MM.1S (cell line): Measurements from ENCODE around the gene CDK5RAP2.

ENCODE experiments used
- EZH2 ChIP-seq: fragments of 300-600 bp; sonication (generic); optimal IDR thresholded peaks from 2 replicates; pipeline ENCODE3; 2017; ENCODE audit warnings: low read depth, mild to moderate bottlenecking, antibody characterized with exemption, low read length, mixed read lengths
- EZH2phosphoT487 ChIP-seq: fragments of 300-600 bp; sonication (generic); IDR thresholded peaks from 2 replicates; pipeline ENCODE4 v1.6.1; 2018; ENCODE audit warnings: antibody characterized with exemption, low read length
- TF ChIP-seq, protein P1 (sequence below): fragments of 300-600 bp; sonication (generic); IDR thresholded peaks from 2 replicates; pipeline ENCODE4 v1.5.1; 2016; ENCODE audit warnings: antibody characterized with exemption, low read length, mixed read lengths

DNA sequence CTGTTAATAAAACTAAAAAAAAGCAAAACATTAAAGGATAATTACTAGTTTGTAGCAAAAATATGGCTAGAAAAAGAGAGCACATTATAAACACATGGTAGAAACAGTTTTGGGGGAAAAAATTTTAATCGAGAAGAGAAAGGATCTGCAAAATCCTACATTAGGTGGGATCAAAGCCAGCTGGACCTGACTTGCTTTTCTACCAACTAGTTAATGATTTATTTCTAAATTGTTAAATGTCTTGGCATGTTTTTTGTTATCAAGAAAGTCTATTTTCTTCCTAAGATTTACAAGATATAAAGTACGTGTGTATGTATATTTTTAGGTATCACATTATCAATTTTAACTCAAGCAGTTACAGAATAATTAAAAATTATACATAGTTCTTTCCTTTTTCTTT lies 47.1 kb upstream of the CDK5RAP2 start:
- TF ChIP-seq, protein P1, sequence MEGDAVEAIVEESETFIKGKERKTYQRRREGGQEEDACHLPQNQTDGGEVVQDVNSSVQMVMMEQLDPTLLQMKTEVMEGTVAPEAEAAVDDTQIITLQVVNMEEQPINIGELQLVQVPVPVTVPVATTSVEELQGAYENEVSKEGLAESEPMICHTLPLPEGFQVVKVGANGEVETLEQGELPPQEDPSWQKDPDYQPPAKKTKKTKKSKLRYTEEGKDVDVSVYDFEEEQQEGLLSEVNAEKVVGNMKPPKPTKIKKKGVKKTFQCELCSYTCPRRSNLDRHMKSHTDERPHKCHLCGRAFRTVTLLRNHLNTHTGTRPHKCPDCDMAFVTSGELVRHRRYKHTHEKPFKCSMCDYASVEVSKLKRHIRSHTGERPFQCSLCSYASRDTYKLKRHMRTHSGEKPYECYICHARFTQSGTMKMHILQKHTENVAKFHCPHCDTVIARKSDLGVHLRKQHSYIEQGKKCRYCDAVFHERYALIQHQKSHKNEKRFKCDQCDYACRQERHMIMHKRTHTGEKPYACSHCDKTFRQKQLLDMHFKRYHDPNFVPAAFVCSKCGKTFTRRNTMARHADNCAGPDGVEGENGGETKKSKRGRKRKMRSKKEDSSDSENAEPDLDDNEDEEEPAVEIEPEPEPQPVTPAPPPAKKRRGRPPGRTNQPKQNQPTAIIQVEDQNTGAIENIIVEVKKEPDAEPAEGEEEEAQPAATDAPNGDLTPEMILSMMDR = no peak
- TF ChIP-seq EZH2 (no peak), EZH2phosphoT487 (no peak)
